Limb (tissue), 2 donors: ENCODE measurements around the gene RADIL.

Experiments used
- DNase-seq, 2 donors: peaks; one replicate each; pipeline ENCODE4 v3.0.0-alpha.2; 2016; ENCODE audit errors: extremely low spot score in 2 of 2

The RADIL gene

GRCh38 chr7:4758791-4759190 lies 124.7 kb downstream of the RADIL start:
- no peak for DNase-seq

GRCh38 chr7:4758111-4758510 lies 125.4 kb downstream of the RADIL start:
- no peak for DNase-seq

GRCh38 chr7:4755045-4755444 lies 128.5 kb downstream of the RADIL start:
- DNase-seq: no peak

GRCh38 chr7:4754433-4755010 lies 129.0 kb downstream of the RADIL start:
- DNase-seq: no peak

GRCh38 chr7:4753598-4754432 lies 129.7 kb downstream of the RADIL start:
- peak in 1 of 2 donors; percentile 83 for DNase-seq

GRCh38 chr7:4751398-4751947 lies 132.0 kb downstream of the RADIL start:
- no peak for DNase-seq

GRCh38 chr7:4749798-4750197 lies 133.7 kb downstream of the RADIL start:
- DNase-seq: no peak

- no peak for DNase-seq
Measured at GRCh38 chr7:4749363-4749762, 134.2 kb downstream of the RADIL start.
